Measurements from ENCODE around the gene TOP3B.
A peak's percentile ranks its signal among the peaks of the same experiment; 100 is the strongest.
"Not testable (repeated sequence)": the region's sequence is repeated elsewhere in the genome, so short reads cannot be mapped to it uniquely, and the experiment has no call there.

Gene TOP3B

DNA sequence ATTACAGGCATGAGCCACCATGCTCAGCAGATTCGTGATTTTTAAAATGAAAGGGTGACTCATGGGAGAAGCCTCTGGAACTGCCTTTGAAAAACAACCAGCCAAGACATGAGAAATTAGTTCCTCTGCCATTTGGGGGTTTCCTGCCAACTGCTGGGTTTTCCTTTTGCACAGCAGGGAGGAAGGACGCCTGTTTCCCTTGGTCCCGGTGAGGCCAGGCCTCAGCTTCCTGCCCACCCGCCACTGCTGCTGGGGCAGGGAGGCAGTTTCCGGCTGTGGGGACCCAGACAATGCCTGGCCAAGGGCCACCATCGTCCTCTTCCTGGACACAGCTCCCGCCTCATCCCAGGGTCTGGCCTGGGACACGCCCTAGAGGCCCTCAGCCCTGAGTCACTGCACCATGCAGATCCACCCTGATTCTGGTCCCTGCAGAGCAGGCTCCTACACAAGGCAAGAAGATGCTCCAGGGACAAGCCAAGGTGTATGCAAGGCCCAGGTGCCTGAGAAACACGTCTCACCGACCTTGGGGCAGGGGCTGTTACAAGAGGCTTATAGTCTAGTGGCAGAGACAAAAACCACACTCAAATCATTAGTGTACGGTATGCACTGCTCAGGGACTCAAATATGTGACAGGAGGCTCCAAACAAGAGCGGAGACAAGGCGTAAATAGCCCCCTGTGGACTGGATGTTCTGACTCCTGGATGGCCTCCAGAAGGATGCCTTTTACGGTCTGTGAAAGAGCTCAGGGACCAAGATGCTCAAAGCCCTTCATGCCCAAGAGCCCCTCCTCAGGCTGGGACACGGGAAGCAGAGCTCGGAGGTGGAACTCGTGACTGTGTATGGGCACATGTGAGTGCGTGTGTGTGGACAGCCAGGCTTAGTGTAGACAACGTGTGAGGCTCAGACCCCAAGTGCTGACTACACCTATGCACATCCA is 39.9 kb downstream of the TOP3B start:
- Histone ChIP-seq H3K4me1 (ENCODE audit: insufficient read depth, low read length) (peaks cover 17% of the 10 kb centered on the region), H3K9ac (ENCODE audit: low read depth, low read length) (no peak overlapping the region), H3K9me3 (ENCODE audit: control insufficient read depth, insufficient read depth, low read length) (no peaks in the 10 kb centered on the region), H3K36me3 (ENCODE audit: insufficient read depth, low read length) (no peaks in the 10 kb centered on the region)

GRCh38 chr22:21941921-21942320 is 40.7 kb downstream of the TOP3B start:
- H3K9me3 ChIP-seq (ENCODE audit: control insufficient read depth, insufficient read depth, low read length), result no peaks in the 10 kb centered on the region
- peaks cover 11% of the 10 kb centered on the region; the same call in 1 of the 2 replicates for H3K4me1 ChIP-seq (ENCODE audit: insufficient read depth, low read length)
- H3K9ac ChIP-seq (ENCODE audit: low read depth, low read length), result no peak overlapping the region
- H3K36me3 ChIP-seq (ENCODE audit: insufficient read depth, low read length), result no peaks in the 10 kb centered on the region

- Histone ChIP-seq H3K9me3 (ENCODE audit: control insufficient read depth, insufficient read depth, low read length) (no peaks in the 10 kb centered on the region), H3K4me1 (ENCODE audit: insufficient read depth, low read length) (peaks cover 8% of the 10 kb centered on the region; the same call in 1 of the 2 replicates), H3K36me3 (ENCODE audit: insufficient read depth, low read length) (no peaks in the 10 kb centered on the region), H3K9ac (ENCODE audit: low read depth, low read length) (no peak overlapping the region)
Measured at GRCh38 chr22:21940521-21940920, 42.1 kb downstream of the TOP3B start.

- not testable (repeated sequence) for H3K9ac ChIP-seq (ENCODE audit: low read depth, low read length); H3K4me1 ChIP-seq (ENCODE audit: insufficient read depth, low read length); H3K9me3 ChIP-seq (ENCODE audit: control insufficient read depth, insufficient read depth, low read length); H3K36me3 ChIP-seq (ENCODE audit: insufficient read depth, low read length)
Measured at GRCh38 chr22:21939935-21940334, 42.7 kb downstream of the TOP3B start.

DNA sequence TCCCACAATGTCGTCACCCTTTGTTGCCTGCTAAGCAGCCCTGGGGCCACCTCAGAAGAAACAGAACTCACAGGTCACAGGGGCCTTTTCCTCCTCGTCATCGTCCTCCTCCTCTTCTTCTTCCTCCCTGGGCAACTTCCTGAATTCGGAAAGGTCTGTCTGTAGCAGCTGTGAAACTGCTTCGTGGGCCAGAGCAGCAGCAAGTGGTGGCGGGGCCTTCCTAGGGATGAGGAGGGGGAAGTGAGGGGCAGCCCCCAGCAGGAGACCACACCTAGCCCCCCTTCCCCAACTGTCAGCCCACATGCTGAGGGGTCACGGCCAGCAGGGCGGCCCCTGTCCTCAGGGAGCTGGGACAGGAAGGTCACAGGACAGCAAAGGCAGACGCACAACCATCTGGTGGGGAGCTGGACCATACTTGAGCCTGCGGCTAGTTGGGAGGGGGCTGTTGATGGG is 43.1 kb downstream of the TOP3B start:
- Histone ChIP-seq H3K9ac (ENCODE audit: low read depth, low read length) (no peak overlapping the region), H3K9me3 (ENCODE audit: control insufficient read depth, insufficient read depth, low read length) (no peaks in the 10 kb centered on the region), H3K4me1 (ENCODE audit: insufficient read depth, low read length) (peaks cover 8% of the 10 kb centered on the region; the same call in 1 of the 2 replicates), H3K36me3 (ENCODE audit: insufficient read depth, low read length) (no peaks in the 10 kb centered on the region)

GRCh38 chr22:21938906-21939305 is 43.7 kb downstream of the TOP3B start:
- Histone ChIP-seq H3K4me1 (ENCODE audit: insufficient read depth, low read length) (peaks cover 8% of the 10 kb centered on the region; the same call in 1 of the 2 replicates), H3K9me3 (ENCODE audit: control insufficient read depth, insufficient read depth, low read length) (no peaks in the 10 kb centered on the region), H3K36me3 (ENCODE audit: insufficient read depth, low read length) (no peaks in the 10 kb centered on the region), H3K9ac (ENCODE audit: low read depth, low read length) (no peak overlapping the region)

DNA sequence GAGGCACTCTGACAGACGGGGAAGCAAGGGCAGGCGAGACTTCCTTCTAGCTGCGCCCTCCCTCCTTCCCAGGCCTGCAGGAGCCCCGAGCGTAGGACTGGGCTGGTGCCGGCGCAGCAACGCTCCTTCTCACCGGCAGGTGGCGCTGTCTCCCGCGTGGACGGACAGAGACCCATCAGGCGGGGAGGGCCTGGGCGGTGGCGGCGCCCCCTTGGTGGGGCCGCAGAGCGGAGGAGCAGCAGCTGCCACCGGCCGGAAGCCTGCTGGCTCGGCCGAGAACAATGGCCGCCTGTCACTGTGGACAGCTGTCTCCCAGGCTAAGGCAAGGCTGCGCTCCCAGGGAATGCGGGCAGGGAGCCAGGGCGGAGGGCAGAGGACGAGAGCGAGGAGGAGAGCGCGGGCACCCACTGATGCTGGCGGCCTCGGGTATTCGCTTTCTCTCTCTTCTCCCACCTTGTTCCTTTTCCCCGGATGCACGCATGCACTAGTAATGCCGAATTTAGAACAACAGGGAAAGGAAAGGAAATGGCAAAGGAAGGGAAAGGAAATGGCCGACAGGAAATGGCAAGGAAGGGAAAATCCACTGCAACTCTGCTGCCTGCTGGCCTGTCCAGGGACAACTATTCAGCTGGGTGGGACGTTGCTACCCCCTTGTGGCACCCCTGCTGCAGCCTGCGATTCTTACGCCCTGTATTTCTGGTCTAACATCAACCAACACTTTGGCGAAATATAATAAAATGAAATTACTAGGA is 44.3 kb downstream of the TOP3B start:
- no peaks in the 10 kb centered on the region for H3K36me3 ChIP-seq (ENCODE audit: insufficient read depth, low read length)
- peak overlapping the region; percentile 75 for H3K9ac ChIP-seq (ENCODE audit: low read depth, low read length)
- H3K9me3 ChIP-seq (ENCODE audit: control insufficient read depth, insufficient read depth, low read length), result no peaks in the 10 kb centered on the region
- H3K4me1 ChIP-seq (ENCODE audit: insufficient read depth, low read length), result peaks cover 8% of the 10 kb centered on the region; the same call in 1 of the 2 replicates

DNA sequence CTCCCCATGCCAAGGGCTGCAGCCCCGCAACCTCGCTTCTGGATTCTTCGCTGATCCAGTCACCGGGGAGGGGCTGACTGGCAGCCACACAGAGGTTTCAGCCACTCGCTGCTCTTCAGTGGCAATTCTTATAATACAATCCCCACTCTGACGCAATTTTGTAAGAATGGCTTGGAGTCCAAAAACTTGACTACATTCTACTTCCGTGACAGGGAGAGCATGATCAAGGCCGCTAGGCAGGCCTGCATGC is 44.8 kb downstream of the TOP3B start:
- Histone ChIP-seq H3K36me3 (ENCODE audit: insufficient read depth, low read length) (no peaks in the 10 kb centered on the region), H3K4me1 (ENCODE audit: insufficient read depth, low read length) (peaks cover 5% of the 10 kb centered on the region; the same call in 1 of the 2 replicates), H3K9me3 (ENCODE audit: control insufficient read depth, insufficient read depth, low read length) (no peaks in the 10 kb centered on the region), H3K9ac (ENCODE audit: low read depth, low read length) (peak overlapping the region; percentile 75; the same call in 1 of the 2 replicates)

GRCh38 chr22:21937041-21937820 is 45.4 kb downstream of the TOP3B start:
- H3K9me3 ChIP-seq (ENCODE audit: control insufficient read depth, insufficient read depth, low read length), result no peaks in the 10 kb centered on the region
- H3K9ac ChIP-seq (ENCODE audit: low read depth, low read length), result peak overlapping the region; percentile 75; the same call in 1 of the 2 replicates
- H3K4me1 ChIP-seq (ENCODE audit: insufficient read depth, low read length), result no peaks in the 10 kb centered on the region
- no peaks in the 10 kb centered on the region for H3K36me3 ChIP-seq (ENCODE audit: insufficient read depth, low read length)

GRCh38 chr22:21936151-21936775 is 46.3 kb downstream of the TOP3B start:
- H3K9ac ChIP-seq (ENCODE audit: low read depth, low read length), result no peak overlapping the region
- H3K9me3 ChIP-seq (ENCODE audit: control insufficient read depth, insufficient read depth, low read length), result no peaks in the 10 kb centered on the region
- no peaks in the 10 kb centered on the region for H3K36me3 ChIP-seq (ENCODE audit: insufficient read depth, low read length)
- no peaks in the 10 kb centered on the region for H3K4me1 ChIP-seq (ENCODE audit: insufficient read depth, low read length)

- peaks cover 4% of the 10 kb centered on the region; the same call in 1 of the 2 replicates for H3K36me3 ChIP-seq (ENCODE audit: insufficient read depth, low read length)
- no peaks in the 10 kb centered on the region for H3K9me3 ChIP-seq (ENCODE audit: control insufficient read depth, insufficient read depth, low read length)
- no peaks in the 10 kb centered on the region for H3K4me1 ChIP-seq (ENCODE audit: insufficient read depth, low read length)
- H3K9ac ChIP-seq (ENCODE audit: low read depth, low read length), result no peak overlapping the region
Measured at GRCh38 chr22:21933910-21934309, 48.7 kb downstream of the TOP3B start.

- Histone ChIP-seq H3K36me3 (ENCODE audit: insufficient read depth, low read length) (peaks cover 4% of the 10 kb centered on the region; the same call in 1 of the 2 replicates), H3K9ac (ENCODE audit: low read depth, low read length) (no peak overlapping the region)
Measured at GRCh38 chr22:21933413-21933812, 49.2 kb downstream of the TOP3B start.

DNA sequence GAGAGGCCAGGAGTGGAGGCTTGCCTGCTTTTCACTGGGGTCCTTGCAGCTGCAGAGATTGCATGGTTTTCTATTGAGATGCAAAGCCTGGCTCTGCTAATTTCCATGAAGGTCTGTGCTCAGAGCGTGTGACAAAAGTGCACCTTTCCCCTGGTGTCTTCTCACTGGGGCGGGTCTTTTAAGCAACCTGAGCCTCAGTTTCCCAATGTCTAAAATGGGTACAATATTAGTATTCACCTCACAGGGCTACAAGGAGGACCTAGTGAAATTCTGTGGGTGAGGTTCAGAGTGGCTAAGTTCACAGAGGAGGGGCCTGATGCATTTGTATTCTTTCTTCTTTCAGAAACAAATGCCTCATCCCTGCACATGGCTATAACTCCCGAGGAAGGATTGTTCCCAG is 50.2 kb downstream of the TOP3B start:
- Histone ChIP-seq H3K36me3 (ENCODE audit: insufficient read depth, low read length) (peaks cover 4% of the 10 kb centered on the region; the same call in 1 of the 2 replicates), H3K4me1 (ENCODE audit: insufficient read depth, low read length) (peaks cover 3% of the 10 kb centered on the region; the same call in 1 of the 2 replicates)

More at GRCh38 chr22:21933413-21933812, 49.2 kb downstream of the TOP3B start:
- Histone ChIP-seq H3K4me1 (ENCODE audit: insufficient read depth, low read length) (no peaks in the 10 kb centered on the region), H3K9me3 (ENCODE audit: control insufficient read depth, insufficient read depth, low read length) (no peaks in the 10 kb centered on the region)

GRCh38 chr22:21931056-21931455 is 51.5 kb downstream of the TOP3B start:
- no peak overlapping the region for H3K9ac ChIP-seq (ENCODE audit: low read depth, low read length)
- peaks cover 4% of the 10 kb centered on the region; the same call in 1 of the 2 replicates for H3K36me3 ChIP-seq (ENCODE audit: insufficient read depth, low read length)
- H3K9me3 ChIP-seq (ENCODE audit: control insufficient read depth, insufficient read depth, low read length), result no peaks in the 10 kb centered on the region
- peaks cover 14% of the 10 kb centered on the region; the same call in 1 of the 2 replicates for H3K4me1 ChIP-seq (ENCODE audit: insufficient read depth, low read length)

More for the DNA sequence above, 50.2 kb downstream of the TOP3B start:
- no peaks in the 10 kb centered on the region for H3K9me3 ChIP-seq (ENCODE audit: control insufficient read depth, insufficient read depth, low read length)
- H3K9ac ChIP-seq (ENCODE audit: low read depth, low read length), result no peak overlapping the region
